ENCODE measurements around the gene TMPRSS6.

TMPRSS6 gene

GRCh38 chr22:37051391-37052385 is 57.8 kb downstream of the TMPRSS6 start, which contains the start of gene KCTD17:
Gene KCTD17, plus strand, starts transcription at chr22:37051742. Its CDS starts 19 bp downstream, at chr22:37051761.
- DNase-seq (ENCODE audit: low read depth in 2 of 2): peak; percentile 39 to 47

DNA sequence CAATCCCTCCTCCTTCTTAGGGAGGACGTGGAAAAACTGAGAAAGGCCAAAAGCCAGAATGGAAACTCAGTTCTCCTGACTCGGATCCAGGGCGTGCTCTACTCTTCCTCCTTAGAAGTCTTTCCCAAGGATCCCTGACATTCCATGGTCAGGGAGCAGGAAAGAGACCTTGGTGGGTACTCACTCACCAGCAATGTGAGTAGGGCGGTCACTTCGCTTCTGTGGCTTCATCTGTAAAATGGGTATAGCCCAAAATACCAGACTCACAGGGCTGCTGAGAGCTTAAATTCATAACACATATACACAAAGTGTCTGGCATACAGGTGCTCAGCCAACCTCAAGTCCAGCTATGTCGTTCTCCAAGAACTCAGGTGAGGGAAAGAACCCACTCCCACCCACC is 58.6 kb downstream of the TMPRSS6 start:
- DNase-seq (ENCODE audit: low read depth in 2 of 2): no peak

DNA sequence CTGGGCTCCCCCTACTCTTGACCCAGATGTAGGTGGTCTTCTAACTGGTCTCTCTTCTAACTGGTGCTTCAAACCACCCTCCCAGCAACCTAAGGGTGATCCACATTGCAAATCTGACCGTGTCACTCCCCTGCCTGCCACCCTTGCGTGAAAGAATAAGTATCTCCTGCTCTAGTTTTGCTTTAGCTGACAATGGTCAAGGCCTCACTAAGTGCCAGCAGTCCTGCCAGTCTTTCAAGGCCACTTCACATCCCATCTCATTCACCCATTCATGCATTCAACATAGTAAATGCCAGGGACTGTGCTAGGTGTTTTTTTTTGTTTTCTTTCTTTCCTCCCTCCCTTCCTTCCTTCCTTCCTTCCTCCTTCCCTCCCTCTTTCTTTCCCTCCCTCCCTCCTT is 60.3 kb downstream of the TMPRSS6 start:
- DNase-seq (ENCODE audit: low read depth in 2 of 2): no peak

- DNase-seq (ENCODE audit: low read depth in 2 of 2): no peak
Observed at GRCh38 chr22:37048133-37048532, 61.4 kb downstream of the TMPRSS6 start.

DNA sequence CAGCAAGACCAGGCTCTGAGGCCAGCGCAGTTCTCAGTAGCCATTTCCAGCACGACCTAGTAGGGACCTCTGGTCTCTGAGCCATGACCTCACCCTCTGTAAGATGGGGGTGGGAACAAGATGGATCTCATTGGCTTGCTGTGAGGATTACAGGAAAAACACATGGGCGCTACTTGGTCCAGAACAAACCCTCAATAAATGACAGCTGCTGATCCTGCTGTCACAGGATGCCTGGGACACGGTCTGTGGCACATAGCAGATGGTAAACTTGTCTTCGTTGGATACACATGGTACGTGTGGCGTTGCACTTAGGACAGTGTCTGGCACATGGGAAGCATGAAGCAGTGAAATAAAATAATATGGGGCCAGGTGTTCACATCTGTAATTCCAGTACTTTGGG is 62.5 kb downstream of the TMPRSS6 start:
- DNase-seq (ENCODE audit: low read depth in 2 of 2): no peak

DNA sequence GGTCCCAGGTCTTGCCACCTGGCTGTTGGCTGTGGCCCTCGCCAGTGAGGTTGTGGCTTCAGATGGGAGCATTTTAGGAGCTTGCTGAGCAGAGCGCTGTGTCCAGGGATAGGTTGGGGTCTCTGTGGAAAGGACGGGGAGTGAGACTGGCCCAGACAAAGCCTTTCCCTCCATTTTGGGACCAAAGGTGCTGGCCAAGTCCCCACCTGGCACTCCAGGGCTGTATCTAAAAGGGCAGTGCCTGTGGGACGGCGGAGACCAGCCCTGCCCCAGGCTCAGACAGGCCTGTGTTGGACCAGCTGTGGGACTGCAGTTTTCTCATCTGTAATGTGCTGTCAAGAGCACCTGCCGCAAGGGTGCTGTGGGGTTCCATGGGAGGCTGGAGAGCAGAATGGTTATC is 62.9 kb downstream of the TMPRSS6 start:
- no peak for DNase-seq (ENCODE audit: low read depth in 2 of 2)

- DNase-seq (ENCODE audit: low read depth in 2 of 2): no peak
Observed at GRCh38 chr22:37045958-37046357, 63.6 kb downstream of the TMPRSS6 start.

- no peak for DNase-seq (ENCODE audit: low read depth in 2 of 2)
Observed at GRCh38 chr22:37044634-37045625, 64.6 kb downstream of the TMPRSS6 start.

- no peak for DNase-seq (ENCODE audit: low read depth in 2 of 2)
Observed at GRCh38 chr22:37043828-37044538, 65.5 kb downstream of the TMPRSS6 start.

DNA sequence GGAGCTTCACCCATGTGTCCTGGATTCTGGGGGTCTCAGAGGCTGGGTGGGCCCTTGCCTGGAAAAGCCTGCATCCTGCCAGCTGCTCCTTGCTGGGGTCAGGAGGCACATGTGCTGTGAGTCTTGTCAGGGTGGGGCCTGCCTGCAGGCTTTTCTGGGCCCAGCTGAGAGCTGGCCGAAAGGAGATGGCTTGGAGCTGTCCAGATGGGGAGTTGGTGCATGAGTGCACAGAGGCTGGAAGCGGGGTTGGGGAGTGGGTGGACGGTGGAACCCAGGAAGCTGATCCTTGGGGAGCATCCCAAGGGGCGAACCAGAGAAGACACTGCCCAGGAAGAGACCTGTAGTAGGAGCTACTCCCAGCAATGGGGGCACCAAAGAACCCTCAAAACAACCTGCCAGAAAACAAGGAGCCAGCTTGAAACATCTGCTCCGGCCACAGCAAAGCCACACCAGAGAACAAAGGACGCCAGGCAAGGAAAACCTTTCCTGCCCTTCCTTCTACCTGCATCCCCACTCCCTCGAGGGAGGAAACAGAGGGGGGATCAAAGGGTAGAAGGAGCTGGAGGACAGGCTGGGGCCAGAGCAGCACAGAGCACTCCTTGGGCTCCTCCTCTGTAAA is 66.2 kb downstream of the TMPRSS6 start:
- no peak for DNase-seq (ENCODE audit: low read depth in 2 of 2)

GRCh38 chr22:37039466-37039865 is 70.0 kb downstream of the TMPRSS6 start:
- DNase-seq (ENCODE audit: low read depth in 2 of 2): no peak

DNA sequence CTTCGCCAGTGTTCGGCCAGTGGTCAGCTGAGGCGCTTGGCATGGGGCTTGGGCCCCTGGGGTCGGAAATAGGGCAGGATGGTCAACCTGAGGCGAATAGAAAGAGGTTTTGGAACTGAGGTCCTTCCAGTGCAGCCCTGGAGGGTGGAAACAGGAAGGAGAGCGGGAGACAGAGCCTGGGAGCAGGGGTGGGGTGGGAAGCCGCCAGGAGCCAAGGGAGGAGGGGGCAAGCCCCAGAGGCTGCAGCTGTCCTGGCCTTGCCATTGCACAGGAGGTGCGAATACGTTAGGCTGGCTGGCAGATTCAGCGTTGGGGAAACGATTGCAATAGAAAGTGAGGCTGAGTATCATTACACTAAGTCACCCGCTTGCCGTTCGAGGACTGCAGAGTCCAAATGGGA is 71.8 kb downstream of the TMPRSS6 start:
- no peak for DNase-seq (ENCODE audit: low read depth in 2 of 2)

DNA sequence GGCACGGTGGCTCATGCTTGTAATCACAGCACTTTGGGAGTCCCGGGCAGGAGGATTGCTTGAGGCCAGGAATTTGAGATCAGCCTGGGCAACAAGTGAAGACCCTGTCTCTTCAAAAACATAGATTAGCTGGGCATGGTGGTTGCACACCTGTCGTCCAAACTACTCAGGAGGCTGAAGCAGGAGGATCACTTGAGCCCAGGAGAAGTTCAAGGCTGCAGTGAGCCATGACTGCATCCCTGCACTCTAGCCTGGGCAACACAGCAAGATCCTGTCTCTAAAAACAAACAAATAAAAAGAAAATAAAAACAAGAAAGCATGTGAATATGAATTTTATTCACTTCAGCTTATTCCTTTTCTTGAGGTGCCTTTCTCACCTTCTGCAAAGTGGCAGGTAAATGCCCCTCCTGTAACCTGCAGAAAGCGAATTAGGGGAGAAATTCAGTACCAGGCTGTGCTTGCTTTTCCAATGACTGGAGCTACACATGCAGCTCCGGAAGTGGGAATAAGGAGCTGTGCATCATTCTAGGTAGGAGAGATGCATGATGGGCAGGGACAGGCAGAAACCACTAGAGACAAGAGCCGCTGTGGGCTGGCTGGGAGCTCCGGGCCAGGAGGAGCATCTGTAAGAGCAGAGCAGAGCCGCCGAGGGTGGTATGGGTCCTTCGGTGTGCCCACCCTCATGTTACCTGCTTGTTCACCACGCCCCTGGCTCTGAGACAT is 72.7 kb downstream of the TMPRSS6 start:
- no peak for DNase-seq (ENCODE audit: low read depth in 2 of 2)

GRCh38 chr22:37033605-37034430 is 75.7 kb downstream of the TMPRSS6 start:
- DNase-seq (ENCODE audit: low read depth in 2 of 2): no peak

DNA sequence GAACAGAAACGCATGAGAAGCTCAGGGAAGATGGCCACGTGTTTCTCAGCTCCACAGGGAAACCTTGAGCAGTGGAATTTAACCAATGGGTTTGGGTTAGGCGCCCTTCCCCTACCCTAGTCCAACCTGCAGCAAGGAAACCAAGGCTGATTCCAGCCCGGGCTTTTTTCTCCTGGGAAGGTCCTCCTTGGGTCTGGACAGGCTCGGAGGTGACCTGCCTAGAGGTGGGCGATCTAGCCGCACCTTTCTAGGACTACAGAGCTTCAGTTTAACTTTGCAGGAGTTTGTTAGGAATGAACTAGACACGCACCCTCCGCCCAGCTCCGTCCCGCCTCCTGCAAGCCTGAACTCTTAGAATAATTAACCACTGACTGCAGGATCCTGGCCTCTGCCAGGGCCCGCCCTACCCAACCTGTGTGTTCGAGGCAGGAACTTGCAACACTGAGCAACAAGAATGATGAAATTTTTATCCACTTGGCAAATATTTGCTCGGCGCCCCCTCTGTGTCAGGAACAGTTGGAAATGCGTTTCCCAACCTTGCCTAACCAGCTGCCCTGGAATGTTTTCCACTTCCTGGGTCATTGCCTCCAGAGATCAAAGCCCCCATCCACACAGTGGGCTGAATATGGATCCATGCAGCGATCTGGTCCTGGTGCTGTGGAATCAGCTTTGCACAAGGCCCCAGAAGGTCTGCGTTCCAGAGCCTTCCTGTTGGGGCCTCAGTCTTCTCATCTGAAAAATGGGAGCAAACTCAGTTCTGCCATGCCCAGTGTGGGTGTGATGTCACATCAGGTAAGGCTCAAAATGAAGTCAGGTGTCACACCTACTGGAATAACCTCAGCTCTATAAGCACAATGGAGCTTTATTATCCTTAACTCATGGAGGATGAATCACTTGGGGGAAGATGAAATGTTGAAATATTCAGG is 76.7 kb downstream of the TMPRSS6 start:
- no peak for DNase-seq (ENCODE audit: low read depth in 2 of 2)

DNA sequence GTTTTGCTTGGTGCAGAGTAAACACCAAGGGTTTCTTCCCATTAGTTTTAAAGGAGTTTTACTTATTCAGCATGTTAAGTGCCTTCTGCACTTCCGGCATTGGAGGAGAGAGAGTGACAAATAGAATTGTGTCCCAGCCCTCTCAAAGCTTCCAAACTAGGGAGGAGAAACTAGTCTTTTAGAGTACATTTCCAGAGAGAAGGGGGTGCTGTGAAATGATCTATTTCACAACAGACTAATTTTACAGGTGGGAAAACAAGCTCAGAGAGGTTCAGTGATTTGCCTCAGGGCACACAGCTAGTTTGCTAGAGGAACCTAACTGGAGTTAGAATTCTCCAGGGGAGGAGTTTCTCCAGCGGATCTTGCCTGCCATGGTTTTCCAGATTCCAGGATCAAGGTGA is 77.4 kb downstream of the TMPRSS6 start:
- no peak for DNase-seq (ENCODE audit: low read depth in 2 of 2)

DNA sequence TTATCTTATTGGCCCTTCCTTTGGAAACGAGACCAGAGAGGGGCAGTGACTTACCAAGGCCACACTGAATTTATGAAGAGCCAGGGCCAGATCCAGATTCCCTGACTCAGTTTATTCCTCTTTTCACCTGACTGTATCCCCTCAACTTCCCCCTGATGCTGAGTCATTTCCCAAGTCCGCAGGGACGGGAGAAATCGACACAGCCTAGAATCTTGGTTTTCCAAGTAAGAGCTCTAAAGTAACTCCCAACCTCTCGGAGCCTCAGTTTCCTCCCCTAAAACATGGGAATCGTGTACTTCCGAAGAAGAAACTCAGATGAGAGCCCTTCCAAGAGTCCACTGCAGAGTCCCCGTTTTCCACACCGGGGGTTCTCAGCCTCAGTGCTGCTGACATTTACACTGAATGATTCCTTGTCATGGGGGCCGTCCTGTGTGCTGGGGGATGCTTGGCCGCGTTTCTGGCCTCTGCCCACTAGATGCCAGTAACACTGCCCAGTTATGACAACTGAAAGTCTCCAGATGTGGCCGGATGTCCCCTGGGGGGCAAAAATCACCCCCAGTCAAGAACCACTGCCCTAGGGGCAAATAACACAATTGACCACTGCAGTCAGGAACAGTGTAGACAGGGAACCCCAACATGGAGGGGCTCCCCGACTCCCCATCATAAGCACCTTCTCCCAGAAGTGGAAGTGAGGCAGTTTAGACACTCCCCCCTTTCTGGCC is 78.8 kb downstream of the TMPRSS6 start:
- DNase-seq (ENCODE audit: low read depth in 2 of 2): no peak
